DMS53 (cell line): ENCODE data around the gene ERF.
A peak's percentile ranks its signal among the peaks of the same experiment; 100 is the strongest.
"Not testable (repeated sequence)": the region's sequence is repeated elsewhere in the genome, so short reads cannot be mapped to it uniquely, and the experiment has no call there.

Experiments
- DNase-seq: peaks from one replicate; lab custom pipeline; 2025; lab: John Stamatoyannopoulos, UW

ERF gene

GRCh38 chr19:42275103-42275502 is 20.2 kb upstream of the ERF start:
- DNase-seq: no peak

- DNase-seq: no peak
Measured at GRCh38 chr19:42274065-42274682, 19.2 kb upstream of the ERF start.

- DNase-seq: no peak
Measured at GRCh38 chr19:42273407-42274064, 18.6 kb upstream of the ERF start.

- DNase-seq: no peak
Measured at GRCh38 chr19:42272989-42273406, 18.1 kb upstream of the ERF start.

GRCh38 chr19:42272535-42272897 is 17.6 kb upstream of the ERF start:
- no peak for DNase-seq

- no peak for DNase-seq
Measured at GRCh38 chr19:42271861-42272534, 17.1 kb upstream of the ERF start.

GRCh38 chr19:42271045-42271419 is 16.1 kb upstream of the ERF start:
- no peak for DNase-seq

GRCh38 chr19:42270346-42271044 is 15.6 kb upstream of the ERF start:
- no peak for DNase-seq

GRCh38 chr19:42269478-42270345 is 14.8 kb upstream of the ERF start:
- DNase-seq: no peak

GRCh38 chr19:42268704-42269477 is 14.0 kb upstream of the ERF start, which contains the start of gene CIC:
TSS of gene CIC (plus strand) at chr19:42269252. CDS start at chr19:42271784, 2,532 bp downstream.
- DNase-seq: peak; percentile 100

GRCh38 chr19:42268142-42268703 is 13.3 kb upstream of the ERF start:
- DNase-seq: peak; percentile 100

GRCh38 chr19:42267644-42268141 is 12.8 kb upstream of the ERF start:
- peak; percentile 73 for DNase-seq

- not testable (repeated sequence) for DNase-seq
Measured at GRCh38 chr19:42266928-42267603, 12.1 kb upstream of the ERF start.

- DNase-seq: not testable (repeated sequence)
Measured at GRCh38 chr19:42266105-42266504, 11.2 kb upstream of the ERF start.

- no peak for DNase-seq
Measured at GRCh38 chr19:42261763-42262162, 6.8 kb upstream of the ERF start.

GRCh38 chr19:42257842-42258241 is 2.9 kb upstream of the ERF start:
- DNase-seq: not testable (repeated sequence)

GRCh38 chr19:42255766-42256745 is 1.1 kb upstream of the ERF start:
- DNase-seq: peak; percentile 81

- peak; percentile 79 for DNase-seq
Measured at GRCh38 chr19:42254089-42254849, 659 bp downstream of the ERF start.
